ENCODE results near the gene C7orf33.

The C7orf33 gene

DNA sequence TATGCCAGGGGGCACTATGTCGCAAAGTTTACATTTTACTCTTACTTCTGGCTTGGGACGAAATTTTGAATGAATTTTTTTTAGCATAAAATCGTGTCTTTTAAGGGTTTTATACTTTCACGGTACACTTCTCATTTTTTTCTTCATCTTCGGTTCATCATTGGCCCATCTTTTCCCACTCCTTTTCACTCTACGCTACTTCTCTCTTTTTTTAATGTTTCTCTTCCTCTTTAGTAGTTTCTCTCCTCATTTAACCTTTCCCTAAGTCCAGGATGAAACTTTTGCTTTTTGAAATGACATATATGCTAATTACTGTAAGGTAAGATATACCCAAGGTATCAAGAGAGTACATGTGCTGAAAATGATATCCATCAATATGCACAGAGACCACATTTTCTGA lies 39.5 kb downstream of the C7orf33 start:
- FAIRE-seq = no peak

DNA sequence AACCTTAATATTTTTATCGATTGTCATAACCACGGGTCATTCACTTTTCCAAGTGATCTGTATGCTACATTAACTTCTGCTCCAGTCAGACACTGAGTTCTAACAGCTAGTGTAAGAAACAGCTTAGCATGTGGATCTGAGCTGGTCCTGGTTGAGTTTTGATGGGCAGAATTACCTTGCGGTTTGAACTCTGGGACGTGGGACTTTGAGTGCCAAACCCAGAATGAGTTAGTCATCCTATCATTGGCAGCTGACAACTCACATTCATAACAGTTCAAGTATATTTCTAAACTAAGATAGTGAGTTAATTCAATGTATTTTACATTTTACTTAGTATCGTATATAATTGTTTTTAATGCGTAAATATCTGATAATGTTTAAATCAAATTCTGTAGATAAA lies 43.2 kb downstream of the C7orf33 start:
- FAIRE-seq = no peak

DNA sequence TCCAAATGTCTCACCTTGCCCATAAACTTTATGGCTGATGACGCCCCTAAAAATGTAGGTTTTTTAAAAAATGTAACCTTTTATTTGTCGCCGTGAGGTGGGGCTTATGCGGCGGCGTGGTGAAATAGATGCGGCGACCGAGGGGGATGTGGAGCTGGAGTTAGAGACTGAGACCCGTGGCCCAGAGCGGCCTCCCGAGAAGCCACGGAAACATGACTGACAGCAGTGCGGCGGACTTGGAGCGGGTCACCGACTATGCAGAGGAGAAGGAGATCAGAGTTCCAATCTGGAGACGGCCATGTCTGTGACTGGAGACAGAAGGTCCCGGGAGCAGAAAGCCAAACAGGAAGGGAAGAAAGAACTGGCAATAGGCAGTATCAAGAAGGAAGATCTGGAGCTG lies 46.5 kb downstream of the C7orf33 start:
- FAIRE-seq = no peak

DNA sequence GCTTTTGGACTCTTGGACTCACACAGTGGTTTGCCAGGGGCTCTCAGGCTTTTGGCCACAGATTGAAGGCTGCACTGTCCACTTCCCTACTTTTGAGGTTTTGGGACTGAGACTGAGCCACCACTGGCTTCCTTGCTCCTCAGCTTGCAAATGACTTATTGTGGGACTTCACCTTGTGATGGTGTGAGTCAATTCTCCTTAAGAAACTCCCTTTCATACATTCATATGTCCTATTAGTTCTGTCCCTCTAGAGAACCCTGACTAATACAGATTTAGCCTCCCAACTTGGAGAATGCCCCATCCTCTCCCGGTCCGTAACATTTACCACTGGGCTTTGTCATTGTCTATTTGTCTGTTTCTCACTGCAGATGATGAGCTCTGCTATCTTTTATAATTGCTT lies 55.3 kb downstream of the C7orf33 start:
- no peak for FAIRE-seq

DNA sequence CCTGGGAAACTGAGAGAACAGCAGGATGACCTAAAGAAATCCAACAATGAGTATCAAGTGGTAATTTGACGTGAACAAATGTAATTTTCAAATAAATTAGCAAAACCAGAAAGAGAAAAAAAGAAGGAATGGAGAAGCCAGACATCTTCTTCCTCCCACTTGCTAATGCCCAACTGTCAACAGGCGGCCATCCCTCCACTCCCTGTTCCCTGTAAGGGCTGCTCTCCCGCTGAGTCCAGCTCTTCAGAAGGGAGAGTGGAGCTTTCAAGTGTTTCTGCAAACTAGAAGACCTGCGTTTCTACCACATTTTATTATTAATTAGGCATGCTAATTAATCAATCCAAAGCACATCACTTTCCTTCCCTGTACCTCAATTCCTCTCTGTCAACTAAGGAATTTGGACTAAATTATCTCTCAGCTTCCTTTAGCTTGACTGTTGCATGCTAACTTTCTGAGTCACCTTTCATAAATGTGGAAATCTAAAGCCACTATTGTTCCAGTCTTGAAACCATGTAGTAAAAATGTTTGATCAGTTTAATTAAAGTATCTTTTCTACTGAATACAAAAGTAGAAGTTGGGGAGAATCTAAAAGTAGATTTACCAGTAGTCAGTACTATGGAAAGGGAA lies 59.8 kb downstream of the C7orf33 start:
- FAIRE-seq = no peak

DNA sequence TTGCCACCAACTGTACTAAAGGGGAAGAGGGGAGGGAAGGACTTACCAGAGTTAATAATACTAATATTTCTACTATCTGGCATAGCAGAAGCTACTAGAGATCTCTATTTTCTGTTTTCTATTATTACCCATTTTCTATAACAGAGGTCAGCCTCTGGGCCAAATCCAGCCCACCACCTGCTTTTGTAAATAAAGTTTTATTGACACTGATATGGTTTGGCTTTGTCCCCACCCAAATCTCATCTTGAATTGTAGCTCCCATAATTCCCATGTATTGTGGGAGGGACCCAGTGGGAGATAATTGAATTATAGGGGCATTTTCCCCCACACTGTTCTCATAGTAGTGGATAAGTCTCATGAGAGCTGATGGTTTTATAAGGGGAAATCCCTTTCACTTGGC lies 62.2 kb downstream of the C7orf33 start:
- no peak for FAIRE-seq

DNA sequence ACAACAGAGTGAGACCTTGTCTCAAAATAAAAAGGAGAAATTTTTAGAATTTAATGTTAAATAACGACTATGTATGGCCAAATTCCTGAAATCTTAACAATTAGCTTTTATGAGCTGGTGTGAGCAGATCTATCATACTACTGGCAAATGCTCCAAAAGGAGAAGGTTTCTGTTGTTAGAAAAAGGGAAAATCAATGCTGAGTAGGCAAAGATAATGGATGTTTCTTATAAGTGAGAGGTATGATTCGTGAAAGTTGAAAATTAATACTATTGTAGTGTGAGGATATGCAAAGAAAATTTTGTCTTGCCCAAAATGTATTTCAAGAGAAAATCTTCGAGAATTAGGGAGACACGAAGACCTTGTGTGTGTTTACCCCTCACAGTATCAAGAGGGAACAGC lies 67.4 kb downstream of the C7orf33 start:
- FAIRE-seq = no peak

DNA sequence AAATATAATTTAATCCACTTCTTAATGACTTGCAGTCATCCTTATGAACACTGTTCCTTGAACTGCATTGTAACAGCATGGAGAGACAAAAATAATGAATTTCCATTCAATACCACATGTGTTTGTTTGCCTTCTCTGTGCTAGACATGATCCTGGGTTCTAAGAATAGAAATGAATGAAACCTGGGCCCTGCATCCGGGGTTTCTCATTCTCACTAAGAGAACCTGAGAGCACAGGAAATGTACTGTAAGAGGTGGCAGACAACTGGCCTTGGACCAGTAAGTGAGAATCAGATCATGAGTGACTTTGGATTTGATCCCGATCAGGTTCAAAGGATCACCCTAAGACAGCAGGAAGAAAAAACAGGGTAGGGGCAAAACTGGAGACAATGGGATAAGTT lies 70.9 kb downstream of the C7orf33 start:
- FAIRE-seq = no peak

DNA sequence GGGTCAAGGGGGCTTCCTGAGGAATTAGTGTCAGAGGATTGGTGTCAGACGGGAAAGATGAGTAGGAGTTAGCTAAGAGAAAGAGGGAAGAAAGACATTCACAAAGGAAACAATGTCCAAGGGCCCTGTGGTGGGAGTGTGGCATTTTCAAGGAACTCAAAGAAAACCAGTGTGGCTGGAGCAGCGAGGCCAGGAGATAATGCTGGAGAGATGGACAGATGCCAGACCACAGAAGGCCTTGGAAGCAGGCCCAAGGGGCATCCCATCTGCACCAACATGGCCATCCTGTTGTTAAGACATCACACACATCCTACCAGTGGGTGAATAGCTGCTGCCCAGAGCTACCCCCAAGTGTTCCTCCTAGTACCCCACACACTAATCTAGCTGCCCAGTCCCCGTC lies 72.1 kb downstream of the C7orf33 start:
- FAIRE-seq = no peak

DNA sequence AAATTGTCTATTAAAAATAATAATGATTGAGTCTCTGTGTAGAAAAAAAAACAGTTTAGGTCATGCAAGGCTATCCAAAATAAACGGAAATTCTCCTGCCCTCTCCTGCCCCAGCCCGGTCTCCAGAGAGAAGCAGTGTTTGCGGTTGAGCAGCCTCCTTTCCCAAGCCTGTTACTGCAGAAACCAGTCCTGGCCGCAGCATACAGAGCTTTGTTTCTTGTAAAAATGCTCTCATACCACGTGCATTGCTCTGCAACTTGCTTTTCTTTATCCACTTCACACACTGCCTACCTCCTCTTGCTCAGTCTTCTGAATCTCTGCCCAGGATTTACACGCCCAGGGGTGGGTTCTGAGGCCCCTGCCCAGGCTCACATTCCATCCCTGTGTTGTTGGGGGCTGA lies 73.8 kb downstream of the C7orf33 start:
- no peak for FAIRE-seq

DNA sequence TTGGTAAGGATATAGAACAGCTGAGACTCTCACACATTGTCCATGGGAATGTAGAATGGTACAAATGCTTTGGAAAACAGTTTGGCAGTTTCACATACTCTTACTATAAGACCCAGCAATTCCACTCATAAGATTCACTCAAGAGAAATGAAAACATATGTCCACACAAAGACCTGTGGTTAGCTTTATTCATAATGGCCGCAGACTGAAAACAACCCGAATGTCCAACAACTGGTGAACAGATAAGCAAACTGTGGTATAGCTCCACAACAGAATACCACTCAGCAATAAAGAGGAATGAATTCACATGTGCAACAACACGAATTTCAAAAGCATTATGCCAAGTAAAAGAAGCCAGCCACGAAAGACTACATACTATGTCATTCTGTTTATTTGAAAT lies 74.7 kb downstream of the C7orf33 start:
- no peak for FAIRE-seq
